HCT116 (cell line): ENCODE measurements around the gene PNPLA6. TPM values are rescaled to one million over a fixed set of nuclear protein-coding genes. Genes with fewer than 3 reads are reported as not detected.

ENCODE experiments used
- ATAC-seq: fragments of 200-7000 bp; cut with Tn5 transposase; 2 replicates; pipeline ENCODE4 v1.9.1; 2020; ENCODE audit warnings: mild to moderate bottlenecking, moderate library complexity
- BruUV-seq: library from RNA; stranded (reverse); fragments of 400-500 nt; replicated peaks from 2 replicates; lab custom pipeline; 2021; lab: Mats Ljungman, UMichigan
- CTCF ChIA-PET: fragments of 300-600 bp; sonication (Branson Sonifier 250); formaldehyde crosslinking; loops from one replicate; lab custom pipeline; 2021; ENCODE audit warnings: antibody characterized with exemption; lab: Charles Lee
- POLR2A ChIA-PET: fragments of 300-600, 350-600 bp; sonication (Branson Sonifier 250); formaldehyde crosslinking; loops from one replicate; lab custom pipeline; 2021; ENCODE audit warnings: antibody characterized with exemption; lab: Charles Lee
- RAD21 ChIA-PET, 2 experiments: fragments of 300-600 bp; sonication (Branson Sonifier 250); formaldehyde crosslinking; loops; one replicate each; lab custom pipeline; 2023; ENCODE audit warnings: low total read pairs in 2 of 2; ENCODE audit not compliant: uncharacterized antibody in 2 of 2, unreplicated experiment in 2 of 2, low non-redundant PET in 1 of 2; lab: Charles Lee
- DNase-seq: peaks from one replicate; pipeline ENCODE4 v3.0.0-alpha.2; 2010; ENCODE audit warnings: low read depth, low spot score
- H2AFZ ChIP-seq: fragments of 200-600 bp; shearing (Covaris generic), sonication (generic); 2 replicates; pipeline ENCODE4 v1.6.1; 2017; ENCODE audit warnings: low read depth, mixed run types, mixed read lengths, antibody characterized with exemption, low read length; ENCODE audit not compliant: poor library complexity, severe bottlenecking
- H3K27ac ChIP-seq: 2 replicates; pipeline ENCODE4 v1.5.1; 2012; ENCODE audit warnings: low read depth, low read length
- H3K27me3 ChIP-seq: fragments of 200-600 bp; sonication (generic); 2 replicates; pipeline ENCODE4 v1.6.1; 2016; ENCODE audit warnings: mixed run types, low read length, mixed read lengths; ENCODE audit not compliant: insufficient read depth
- H3K36me3 ChIP-seq, 2 experiments: fragments of 200-500 bp in 1 of 2; fragments of 200-600 bp in 1 of 2; sonication (Bioruptor generic) in 1 of 2; sonication (generic) in 1 of 2; 2 replicates each; pipeline versions ENCODE4 v1.5.1 to v1.6.1; 2014 to 2016; ENCODE audit warnings: low read length in 2 of 2, inconsistent platforms in 1 of 2, mixed read lengths in 1 of 2, mixed run types in 1 of 2; ENCODE audit not compliant: insufficient read depth in 2 of 2, control insufficient read depth in 1 of 2
- H3K4me1 ChIP-seq, 2 experiments: fragments of 200-600 bp in 1 of 2; sonication (generic) in 1 of 2; 2 replicates each; pipeline versions ENCODE4 v1.5.1 to v1.6.1; 2012 to 2017; ENCODE audit warnings: low read length in 2 of 2, inconsistent platforms in 1 of 2, mild to moderate bottlenecking in 1 of 2, mixed read lengths in 1 of 2, mixed run types in 1 of 2, moderate library complexity in 1 of 2; ENCODE audit not compliant: insufficient read depth in 2 of 2, control insufficient read depth in 1 of 2
- H3K4me2 ChIP-seq: fragments of 200-600 bp; sonication (generic); 2 replicates; pipeline ENCODE4 v1.6.1; 2017; ENCODE audit warnings: mixed run types, low read length, mixed read lengths
- H3K4me3 ChIP-seq, 2 experiments: fragments of 200-600 bp in 1 of 2; sonication (generic) in 1 of 2; replicated peaks in 1 of 2; 2 replicates each; pipeline ENCODE4 v1.5.1; 2011 to 2016; ENCODE audit warnings: low read length in 2 of 2, control low read depth in 1 of 2, low read depth in 1 of 2, mild to moderate bottlenecking in 1 of 2, mixed read lengths in 1 of 2, mixed run types in 1 of 2
- H3K79me2 ChIP-seq: fragments of 200-600 bp; sonication (generic); 2 replicates; pipeline ENCODE4 v1.6.1; 2017; ENCODE audit warnings: mild to moderate bottlenecking, mixed run types, low read length, moderate library complexity, mixed read lengths; ENCODE audit not compliant: insufficient read depth
- H3K9ac ChIP-seq: fragments of 200-600 bp; sonication (generic); 2 replicates; pipeline ENCODE4 v1.6.1; 2016; ENCODE audit warnings: low read length, mixed read lengths
- H3K9me2 ChIP-seq: fragments of 200-600 bp; sonication (generic), shearing (Covaris generic); 2 replicates; pipeline ENCODE4 v1.6.1; 2017; ENCODE audit warnings: mixed run types, mild to moderate bottlenecking, moderate library complexity; ENCODE audit not compliant: insufficient read depth
- H3K9me3 ChIP-seq, 2 experiments: fragments of 200-500 bp in 1 of 2; fragments of 200-600 bp in 1 of 2; sonication (Bioruptor generic) in 1 of 2; sonication (generic) in 1 of 2; 2 replicates each; pipeline ENCODE4 v1.6.1; 2014 to 2017; ENCODE audit warnings: low read length in 2 of 2, mixed read lengths in 2 of 2, inconsistent platforms in 1 of 2, low read depth in 1 of 2, mild to moderate bottlenecking in 1 of 2, mixed run types in 1 of 2, moderate library complexity in 1 of 2; ENCODE audit not compliant: control insufficient read depth in 1 of 2, insufficient read depth in 1 of 2
- H4K20me1 ChIP-seq: fragments of 200-600 bp; sonication (generic), shearing (Covaris generic); 2 replicates; pipeline ENCODE4 v1.6.1; 2017; ENCODE audit warnings: mixed run types, mild to moderate bottlenecking, moderate library complexity; ENCODE audit not compliant: insufficient read depth
- ATF3 ChIP-seq: IDR thresholded peaks from 2 replicates; pipeline ENCODE4 v1.6.1; 2012
- CBX3 ChIP-seq: IDR thresholded peaks from 2 replicates; pipeline ENCODE4 v1.6.1; 2012; ENCODE audit warnings: low read depth
- CEBPB ChIP-seq: IDR thresholded peaks from 2 replicates; pipeline ENCODE4 v1.6.1; 2012; ENCODE audit warnings: low read depth
- ELF1 ChIP-seq: IDR thresholded peaks from 2 replicates; pipeline ENCODE4 v1.6.1; 2012; ENCODE audit warnings: low read depth, borderline replicate concordance
- EZH2 ChIP-seq: fragments of 200-600 bp; sonication (generic); IDR thresholded peaks from 2 replicates; pipeline ENCODE4 v1.6.1; 2017; ENCODE audit warnings: antibody characterized with exemption, mixed run types
- EZH2phosphoT487 ChIP-seq: fragments of 200-600 bp; IDR thresholded peaks from 2 replicates; pipeline ENCODE4 v1.6.1; 2018; ENCODE audit warnings: antibody characterized with exemption, borderline replicate concordance
- FOSL1 ChIP-seq: IDR thresholded peaks from 2 replicates; pipeline ENCODE4 v1.6.1; 2012; ENCODE audit warnings: low read depth
- MAX ChIP-seq: IDR thresholded peaks from 2 replicates; pipeline ENCODE4 v1.6.1; 2012
- POLR2A ChIP-seq: IDR thresholded peaks from 2 replicates; pipeline ENCODE4 v1.7.0; 2011; ENCODE audit warnings: borderline replicate concordance; ENCODE audit not compliant: insufficient read depth, insufficient read length; ENCODE audit errors: extremely low read depth
- POLR2AphosphoS5 ChIP-seq: IDR thresholded peaks from 2 replicates; pipeline ENCODE4 v1.6.1; 2011; ENCODE audit warnings: mild to moderate bottlenecking, low read depth, low read length, moderate library complexity
- REST ChIP-seq: IDR thresholded peaks from 2 replicates; pipeline ENCODE4 v1.6.1; 2012; ENCODE audit warnings: low read depth
- SIN3A ChIP-seq: IDR thresholded peaks from 2 replicates; pipeline ENCODE4 v1.6.1; 2012; ENCODE audit warnings: low read depth
- SP1 ChIP-seq: IDR thresholded peaks from 2 replicates; pipeline ENCODE4 v1.6.1; 2012; ENCODE audit warnings: low read depth
- TCF7L2 ChIP-seq: IDR thresholded peaks from 2 replicates; pipeline ENCODE4 v1.7.0; 2011; ENCODE audit warnings: borderline replicate concordance, inconsistent platforms; ENCODE audit not compliant: insufficient read depth, insufficient read length; ENCODE audit errors: extremely low read depth
- ZBTB33 ChIP-seq: IDR thresholded peaks from 2 replicates; pipeline ENCODE4 v1.6.1; 2011; ENCODE audit warnings: mild to moderate bottlenecking, low read length, moderate library complexity; ENCODE audit not compliant: insufficient replicate concordance; ENCODE audit errors: extremely low read depth
- ZFX ChIP-seq: fragments of 450-650 bp; IDR thresholded peaks from 2 replicates; pipeline ENCODE4 v1.6.1; 2017
- ZNF274 ChIP-seq: fragments of 200-500 bp; sonication (Bioruptor generic); IDR thresholded peaks from 2 replicates; pipeline ENCODE4 v1.6.1; 2014; ENCODE audit warnings: mild to moderate bottlenecking, low read depth, low read length, inconsistent platforms
- intact Hi-C: fragments of 100-400 bp; cut with micrococcal nuclease; formaldehyde crosslinking; loops from 2 replicates; pipeline ENCODE4 v1.10.0; 2022
- total RNA-seq: library from RNA; stranded (reverse); gene quantifications from one replicate; pipeline ENCODE4 v1.2.1, GENCODE V29; 2021; ENCODE audit not compliant: unreplicated experiment

PNPLA6 gene
- total RNA-seq, 1 experiment from 2014 or later, result 159 TPM

GRCh38 chr19:7550169-7550770, 14.8 kb downstream of the PNPLA6 start:
- H4K20me1 ChIP-seq, result no peaks in the 10 kb centered on the region
- H3K9me3 ChIP-seq, result no peaks in the 10 kb centered on the region
- ATAC-seq (no peak), DNase-seq (no peak)
- no peak overlapping the region for H3K4me2 ChIP-seq
- intact Hi-C loops, result no loop called here
- H3K27ac ChIP-seq, result no peak overlapping the region; the same call in 1 of the 2 replicates
- no TSS peak for BruUV-seq
- H3K27me3 ChIP-seq, result no peaks in the 10 kb centered on the region
- peaks cover 0 to 6% of the 10 kb centered on the region in 2 experiments; a peak in 3 of 4 replicates for H3K4me1 ChIP-seq
- ChIA-PET RAD21 (interaction anchor here in 1 of 2 experiments (0.7 kb wide), 1 partner anchor 34 kb away, joined by 3 read pairs; no protein-coding TSS in a partner anchor), CTCF (interaction anchor here (1.6 kb wide), 1 partner anchor 18 kb away, joined by 4 read pairs; no protein-coding TSS in a partner anchor), POLR2A (no interaction called here)
- TF ChIP-seq SIN3A (no peak), TCF7L2 (no peak), FOSL1 (no peak), ZBTB33 (no peak), MAX (no peak), EZH2 (no peak), POLR2AphosphoS5 (no peak), ATF3 (no peak), SP1 (no peak), EZH2phosphoT487 (no peak), POLR2A (no peak), REST (no peak), CBX3 (no peak), CEBPB (no peak), ELF1 (no peak), ZNF274 (no peak), ZFX (no peak)
- peaks cover 0 to 3% of the 10 kb centered on the region in 2 experiments; a peak in 1 of 4 replicates for H3K36me3 ChIP-seq
- H3K9me2 ChIP-seq, result no peaks in the 10 kb centered on the region
- no peaks in the 10 kb centered on the region for H3K79me2 ChIP-seq
- no peak overlapping the region for H3K9ac ChIP-seq
- no peak overlapping the region for H3K4me3 ChIP-seq
- no peak overlapping the region for H2AFZ ChIP-seq
